Stomach (tissue), 4 donors: ENCODE measurements around the gene CRELD1.

ENCODE experiments used
- CTCF ChIP-seq, 7 experiments: fragments of 450-650 bp in 4 of 7; fragments of 200-600 bp in 3 of 7; sonication (generic) in 3 of 7; IDR thresholded peaks; one replicate each; pipeline ENCODE4 v1.5.1; 2016 to 2019; ENCODE audit warnings: antibody characterized with exemption in 7 of 7, control low read depth in 2 of 7, mild to moderate bottlenecking in 1 of 7
- EP300 ChIP-seq: sonication (generic); formaldehyde crosslinking; IDR thresholded peaks from one replicate; pipeline ENCODE4 v1.6.1; 2017; ENCODE audit warnings: antibody characterized with exemption
- POLR2A ChIP-seq, 4 donors: fragments of 450-650 bp; IDR thresholded peaks; one replicate each; pipeline ENCODE4 v1.6.1; 2016; ENCODE audit warnings: antibody characterized with exemption in 4 of 4, control low read depth in 2 of 4, mild to moderate bottlenecking in 1 of 4, moderate library complexity in 1 of 4
- POLR2AphosphoS5 ChIP-seq, 3 donors: sonication (generic); formaldehyde crosslinking; IDR thresholded peaks; one replicate each; pipeline ENCODE4 v1.6.1; 2016; ENCODE audit warnings: antibody characterized with exemption in 3 of 3

DNA sequence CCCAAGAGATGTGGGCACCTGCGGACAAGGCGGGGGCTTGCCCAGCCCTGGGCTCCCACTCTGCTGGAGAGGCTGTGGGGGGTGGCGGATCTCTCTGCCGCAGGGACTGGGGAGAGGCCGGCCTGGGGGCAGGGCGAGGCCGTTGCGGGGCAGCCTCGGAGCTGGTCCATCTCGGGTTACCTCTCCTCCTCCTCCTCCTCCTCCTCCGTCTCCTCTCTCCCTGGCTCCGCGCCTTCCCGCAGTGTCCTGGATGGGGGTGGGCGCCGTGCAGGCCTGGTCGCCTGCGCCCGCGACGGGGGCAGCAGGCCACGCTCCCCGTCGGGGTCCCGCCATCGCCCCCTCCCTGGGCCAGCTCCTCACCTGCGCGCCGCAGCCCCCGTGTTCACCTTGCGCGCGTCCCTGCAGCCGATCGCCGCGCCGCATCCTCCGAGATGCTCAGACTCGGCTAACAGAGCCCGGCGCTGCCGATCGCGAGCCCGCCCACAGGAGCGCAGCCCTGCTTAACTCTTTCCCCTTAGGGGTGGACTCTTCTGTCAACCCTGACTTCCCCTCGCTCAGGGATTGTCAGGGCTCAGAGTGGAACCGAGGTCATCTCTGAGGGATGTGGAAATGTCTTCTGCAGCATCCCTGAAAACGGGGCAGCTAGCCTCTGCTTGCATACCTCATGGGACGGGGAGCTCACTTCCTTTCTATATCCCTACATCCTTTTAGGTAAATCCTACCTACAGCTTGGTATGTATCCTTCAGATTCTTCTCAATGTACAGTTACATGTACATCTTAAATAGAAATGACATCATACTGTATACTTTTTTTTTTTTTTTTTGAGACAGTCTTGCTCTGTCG, 18.6 kb downstream of the CRELD1 start, which contains the start of gene PRRT3:
- TF ChIP-seq CTCF (IDR thresholded peaks at IDR 0.05) (no peak), POLR2A (IDR thresholded peaks at IDR 0.05) (no peak), EP300 (no peak), POLR2AphosphoS5 (IDR thresholded peaks at IDR 0.05) (no peak)
